H1 (cell line): Measurements from ENCODE around the gene RING1. TPM values are rescaled to one million over a fixed set of nuclear protein-coding genes. Genes with fewer than 3 reads are reported as not detected.

ENCODE experiments used
- BACH1 ChIP-seq: IDR thresholded peaks from 2 replicates; pipeline ENCODE4 v1.6.1; 2012; ENCODE audit warnings: low read length, improper control_type of control experiment
- CBX8 ChIP-seq: fragments of 300-800, 300-1000 bp; sonication (generic); IDR thresholded peaks from 2 replicates; pipeline ENCODE4 v1.7.1; 2016; ENCODE audit warnings: low read depth, low read length, borderline replicate concordance
- CHD2 ChIP-seq: IDR thresholded peaks from 2 replicates; pipeline ENCODE4 v1.6.1; 2012; ENCODE audit warnings: low read length, improper control_type of control experiment
- CTBP2 ChIP-seq: IDR thresholded peaks from 2 replicates; pipeline ENCODE4 v1.7.0; 2011; ENCODE audit warnings: borderline replicate concordance, mild to moderate bottlenecking, moderate library complexity, mixed read lengths, low read length; ENCODE audit not compliant: insufficient read depth, insufficient read length
- RBBP5 ChIP-seq: IDR thresholded peaks from 2 replicates; pipeline ENCODE4 v1.7.1; 2012; ENCODE audit warnings: low read depth, mild to moderate bottlenecking, inconsistent platforms, low read length, moderate library complexity, borderline replicate concordance
- SUZ12 ChIP-seq: fragments of 200-600 bp; sonication (generic); IDR thresholded peaks from 2 replicates; pipeline ENCODE4 v1.6.1; 2012; ENCODE audit warnings: mild to moderate bottlenecking, inconsistent platforms, low read length, moderate library complexity, mixed read lengths
- polyA plus RNA-seq, 7 experiments: library from polyadenylated mRNA; depleted of rRNA in 3 of 7; stranded (reverse) in 5 of 7; unstranded in 2 of 7; fragments of >200 nt in 5 of 7; fragments of 200-250 nt in 2 of 7; gene quantifications; 1 replicate in 5 of 7; 2 replicates in 1 of 7; 4 replicates in 1 of 7; pipeline versions ENCODE4 v1.2.1 to v1.2.3, GENCODE V29; 2011 to 2013; ENCODE audit warnings: missing spikeins in 2 of 7, mixed read lengths in 2 of 7
- total RNA-seq: library from RNA; stranded (reverse); fragmentation: NEBNext Ultra II Directional; extraction: Animal tissue kit (Norgen Biotek cat#: 25700); gene quantifications from 2 replicates; pipeline ENCODE4 v1.2.1, GENCODE V29; 2021
- TF ChIP-seq, protein P1 (sequence below): fragments of 300-600 bp; sonication (generic); IDR thresholded peaks from 2 replicates; pipeline ENCODE4 v1.7.1; 2012; ENCODE audit warnings: low read length, moderate library complexity, mild to moderate bottlenecking, inconsistent platforms; ENCODE audit not compliant: insufficient replicate concordance
- TF ChIP-seq, protein P2 (sequence below): IDR thresholded peaks from 2 replicates; pipeline ENCODE4 v1.6.1; 2011; ENCODE audit warnings: low read length, improper control_type of control experiment

Gene RING1
- total and polyA plus RNA-seq, 2 of the 8 experiments (the other 6 are each of a cell fraction or from before 2014, with no cell fraction given): 16.4 to 26.0 TPM

GRCh38 chr6:33161354-33162331 lies 46.7 kb upstream of the RING1 start (continued):
- TF ChIP-seq, protein P1, sequence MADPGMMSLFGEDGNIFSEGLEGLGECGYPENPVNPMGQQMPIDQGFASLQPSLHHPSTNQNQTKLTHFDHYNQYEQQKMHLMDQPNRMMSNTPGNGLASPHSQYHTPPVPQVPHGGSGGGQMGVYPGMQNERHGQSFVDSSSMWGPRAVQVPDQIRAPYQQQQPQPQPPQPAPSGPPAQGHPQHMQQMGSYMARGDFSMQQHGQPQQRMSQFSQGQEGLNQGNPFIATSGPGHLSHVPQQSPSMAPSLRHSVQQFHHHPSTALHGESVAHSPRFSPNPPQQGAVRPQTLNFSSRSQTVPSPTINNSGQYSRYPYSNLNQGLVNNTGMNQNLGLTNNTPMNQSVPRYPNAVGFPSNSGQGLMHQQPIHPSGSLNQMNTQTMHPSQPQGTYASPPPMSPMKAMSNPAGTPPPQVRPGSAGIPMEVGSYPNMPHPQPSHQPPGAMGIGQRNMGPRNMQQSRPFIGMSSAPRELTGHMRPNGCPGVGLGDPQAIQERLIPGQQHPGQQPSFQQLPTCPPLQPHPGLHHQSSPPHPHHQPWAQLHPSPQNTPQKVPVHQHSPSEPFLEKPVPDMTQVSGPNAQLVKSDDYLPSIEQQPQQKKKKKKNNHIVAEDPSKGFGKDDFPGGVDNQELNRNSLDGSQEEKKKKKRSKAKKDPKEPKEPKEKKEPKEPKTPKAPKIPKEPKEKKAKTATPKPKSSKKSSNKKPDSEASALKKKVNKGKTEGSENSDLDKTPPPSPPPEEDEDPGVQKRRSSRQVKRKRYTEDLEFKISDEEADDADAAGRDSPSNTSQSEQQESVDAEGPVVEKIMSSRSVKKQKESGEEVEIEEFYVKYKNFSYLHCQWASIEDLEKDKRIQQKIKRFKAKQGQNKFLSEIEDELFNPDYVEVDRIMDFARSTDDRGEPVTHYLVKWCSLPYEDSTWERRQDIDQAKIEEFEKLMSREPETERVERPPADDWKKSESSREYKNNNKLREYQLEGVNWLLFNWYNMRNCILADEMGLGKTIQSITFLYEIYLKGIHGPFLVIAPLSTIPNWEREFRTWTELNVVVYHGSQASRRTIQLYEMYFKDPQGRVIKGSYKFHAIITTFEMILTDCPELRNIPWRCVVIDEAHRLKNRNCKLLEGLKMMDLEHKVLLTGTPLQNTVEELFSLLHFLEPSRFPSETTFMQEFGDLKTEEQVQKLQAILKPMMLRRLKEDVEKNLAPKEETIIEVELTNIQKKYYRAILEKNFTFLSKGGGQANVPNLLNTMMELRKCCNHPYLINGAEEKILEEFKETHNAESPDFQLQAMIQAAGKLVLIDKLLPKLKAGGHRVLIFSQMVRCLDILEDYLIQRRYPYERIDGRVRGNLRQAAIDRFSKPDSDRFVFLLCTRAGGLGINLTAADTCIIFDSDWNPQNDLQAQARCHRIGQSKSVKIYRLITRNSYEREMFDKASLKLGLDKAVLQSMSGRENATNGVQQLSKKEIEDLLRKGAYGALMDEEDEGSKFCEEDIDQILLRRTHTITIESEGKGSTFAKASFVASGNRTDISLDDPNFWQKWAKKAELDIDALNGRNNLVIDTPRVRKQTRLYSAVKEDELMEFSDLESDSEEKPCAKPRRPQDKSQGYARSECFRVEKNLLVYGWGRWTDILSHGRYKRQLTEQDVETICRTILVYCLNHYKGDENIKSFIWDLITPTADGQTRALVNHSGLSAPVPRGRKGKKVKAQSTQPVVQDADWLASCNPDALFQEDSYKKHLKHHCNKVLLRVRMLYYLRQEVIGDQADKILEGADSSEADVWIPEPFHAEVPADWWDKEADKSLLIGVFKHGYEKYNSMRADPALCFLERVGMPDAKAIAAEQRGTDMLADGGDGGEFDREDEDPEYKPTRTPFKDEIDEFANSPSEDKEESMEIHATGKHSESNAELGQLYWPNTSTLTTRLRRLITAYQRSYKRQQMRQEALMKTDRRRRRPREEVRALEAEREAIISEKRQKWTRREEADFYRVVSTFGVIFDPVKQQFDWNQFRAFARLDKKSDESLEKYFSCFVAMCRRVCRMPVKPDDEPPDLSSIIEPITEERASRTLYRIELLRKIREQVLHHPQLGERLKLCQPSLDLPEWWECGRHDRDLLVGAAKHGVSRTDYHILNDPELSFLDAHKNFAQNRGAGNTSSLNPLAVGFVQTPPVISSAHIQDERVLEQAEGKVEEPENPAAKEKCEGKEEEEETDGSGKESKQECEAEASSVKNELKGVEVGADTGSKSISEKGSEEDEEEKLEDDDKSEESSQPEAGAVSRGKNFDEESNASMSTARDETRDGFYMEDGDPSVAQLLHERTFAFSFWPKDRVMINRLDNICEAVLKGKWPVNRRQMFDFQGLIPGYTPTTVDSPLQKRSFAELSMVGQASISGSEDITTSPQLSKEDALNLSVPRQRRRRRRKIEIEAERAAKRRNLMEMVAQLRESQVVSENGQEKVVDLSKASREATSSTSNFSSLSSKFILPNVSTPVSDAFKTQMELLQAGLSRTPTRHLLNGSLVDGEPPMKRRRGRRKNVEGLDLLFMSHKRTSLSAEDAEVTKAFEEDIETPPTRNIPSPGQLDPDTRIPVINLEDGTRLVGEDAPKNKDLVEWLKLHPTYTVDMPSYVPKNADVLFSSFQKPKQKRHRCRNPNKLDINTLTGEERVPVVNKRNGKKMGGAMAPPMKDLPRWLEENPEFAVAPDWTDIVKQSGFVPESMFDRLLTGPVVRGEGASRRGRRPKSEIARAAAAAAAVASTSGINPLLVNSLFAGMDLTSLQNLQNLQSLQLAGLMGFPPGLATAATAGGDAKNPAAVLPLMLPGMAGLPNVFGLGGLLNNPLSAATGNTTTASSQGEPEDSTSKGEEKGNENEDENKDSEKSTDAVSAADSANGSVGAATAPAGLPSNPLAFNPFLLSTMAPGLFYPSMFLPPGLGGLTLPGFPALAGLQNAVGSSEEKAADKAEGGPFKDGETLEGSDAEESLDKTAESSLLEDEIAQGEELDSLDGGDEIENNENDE: no peak
- TF ChIP-seq CTBP2 (no peak), CBX8 (no peak), CHD2 (no peak), SUZ12 (no peak), RBBP5 (no peak), BACH1 (no peak)
- TF ChIP-seq, protein P2, sequence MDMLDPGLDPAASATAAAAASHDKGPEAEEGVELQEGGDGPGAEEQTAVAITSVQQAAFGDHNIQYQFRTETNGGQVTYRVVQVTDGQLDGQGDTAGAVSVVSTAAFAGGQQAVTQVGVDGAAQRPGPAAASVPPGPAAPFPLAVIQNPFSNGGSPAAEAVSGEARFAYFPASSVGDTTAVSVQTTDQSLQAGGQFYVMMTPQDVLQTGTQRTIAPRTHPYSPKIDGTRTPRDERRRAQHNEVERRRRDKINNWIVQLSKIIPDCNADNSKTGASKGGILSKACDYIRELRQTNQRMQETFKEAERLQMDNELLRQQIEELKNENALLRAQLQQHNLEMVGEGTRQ: no peak
